Amygdala (tissue), 56 donors: ENCODE data around the gene ASTN2.

Experiments used
- DNase-seq, 56 donors: peaks; one replicate each; lab custom pipeline; 2025; lab: John Stamatoyannopoulos, UW

ASTN2 gene

GRCh38 chr9:116662646-116663310 lies 752.1 kb downstream of the ASTN2 start:
- no peak for DNase-seq

- DNase-seq: peak in 15 of 56 donors; percentile 6 to 45 (median 13)
These were observed 753.6 kb downstream of the ASTN2 start for GRCh38 chr9:116661037-116661954.

- DNase-seq: no peak
These were observed 756.6 kb downstream of the ASTN2 start for GRCh38 chr9:116658265-116658664.

GRCh38 chr9:116656977-116657376 lies 757.9 kb downstream of the ASTN2 start:
- DNase-seq: no peak

- DNase-seq: peak in 4 of 56 donors; percentile 1 to 7 (median 3)
These were observed 758.3 kb downstream of the ASTN2 start for GRCh38 chr9:116656501-116656971.

- DNase-seq: no peak
These were observed 760.9 kb downstream of the ASTN2 start for GRCh38 chr9:116654059-116654355.

GRCh38 chr9:116653348-116654058 lies 761.4 kb downstream of the ASTN2 start:
- peak in 2 of 56 donors; percentile 1 to 2 for DNase-seq

GRCh38 chr9:116647515-116647809 lies 767.4 kb downstream of the ASTN2 start:
- DNase-seq: peak in 5 of 56 donors; percentile 1 to 10 (median 8)

GRCh38 chr9:116646661-116647514 lies 768.0 kb downstream of the ASTN2 start:
- DNase-seq: peak in 3 of 56 donors; percentile 0 to 24 (median 11)

GRCh38 chr9:116644091-116644688 lies 770.7 kb downstream of the ASTN2 start:
- DNase-seq: no peak

- no peak for DNase-seq
These were observed 771.2 kb downstream of the ASTN2 start for GRCh38 chr9:116643691-116644090.

GRCh38 chr9:116641292-116642059 lies 773.4 kb downstream of the ASTN2 start:
- DNase-seq: no peak

- DNase-seq: no peak
These were observed 775.6 kb downstream of the ASTN2 start for GRCh38 chr9:116639251-116639741.

GRCh38 chr9:116635908-116636307 lies 778.9 kb downstream of the ASTN2 start:
- no peak for DNase-seq

- no peak for DNase-seq
These were observed 781.6 kb downstream of the ASTN2 start for GRCh38 chr9:116632990-116633838.

GRCh38 chr9:116629634-116630033 lies 785.2 kb downstream of the ASTN2 start:
- no peak for DNase-seq

GRCh38 chr9:116628716-116629115 lies 786.1 kb downstream of the ASTN2 start:
- DNase-seq: peak in 1 of 56 donors; percentile 7

- DNase-seq: no peak
These were observed 787.4 kb downstream of the ASTN2 start for GRCh38 chr9:116627433-116627832.
